Left ventricle myocardium superior (tissue), 1 donor: Measurements from ENCODE around the gene SKAP1. TPM values are rescaled to one million over a fixed set of nuclear protein-coding genes. Genes with fewer than 3 reads are reported as not detected.
"Not testable (repeated sequence)": the region's sequence is repeated elsewhere in the genome, so short reads cannot be mapped to it uniquely, and the experiment has no call there.

Experiments used
- ATAC-seq: fragments of 200-7000 bp; cut with Tn5 transposase; one replicate; pipeline ENCODE4 v1.9.1; 2020; ENCODE audit warnings: mild to moderate bottlenecking, moderate library complexity
- DNase-seq: peaks from one replicate; pipeline ENCODE4 v3.0.0-alpha.2; 2020
- intact Hi-C: fragments of 100-400 bp; cut with micrococcal nuclease; formaldehyde crosslinking; loops from one replicate; pipeline ENCODE4 v1.11.0; 2022
- total RNA-seq: library from RNA; stranded (reverse); fragmentation: NEBNext Ultra II Directional; extraction: Animal tissue kit (Norgen Biotek cat#: 25700); gene quantifications from one replicate; pipeline ENCODE4 v1.2.1, GENCODE V29; 2021
- donor health status: DM: no; HTN: yes; CAD: no; lungs with severe emphysema.

The SKAP1 gene
- total RNA-seq, 1 donor from 2014 or later = 0.27 TPM

- intact Hi-C loops = no loop called here
- ATAC-seq (no peak), DNase-seq (no peak)
These were observed 129.0 kb downstream of the SKAP1 start for GRCh38 chr17:48301002-48301401.

DNA sequence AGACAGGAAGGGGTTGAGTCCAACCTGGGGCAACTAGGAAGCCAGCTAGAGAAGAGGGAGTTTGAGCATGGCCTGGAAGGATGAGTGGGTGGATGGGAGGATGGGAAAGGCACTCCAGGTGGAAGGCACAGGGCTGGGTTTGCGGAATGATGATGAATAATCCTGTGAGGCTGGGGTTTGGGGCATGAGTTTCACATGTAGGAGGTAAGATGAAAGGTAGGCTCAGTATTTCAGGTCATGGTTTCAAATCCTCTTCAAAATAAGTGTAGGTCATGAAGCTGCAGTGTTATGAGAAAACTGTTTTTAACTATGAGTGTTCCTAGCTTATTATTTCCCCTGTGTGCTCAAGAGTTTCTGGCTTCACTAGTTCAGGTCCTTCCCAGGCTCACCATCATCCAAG is 130.3 kb downstream of the SKAP1 start:
- no peak for DNase-seq
- intact Hi-C loops = no loop called here
- ATAC-seq = no peak

GRCh38 chr17:48297825-48298224 is 132.2 kb downstream of the SKAP1 start:
- DNase-seq = no peak
- intact Hi-C loops = no loop called here

DNA sequence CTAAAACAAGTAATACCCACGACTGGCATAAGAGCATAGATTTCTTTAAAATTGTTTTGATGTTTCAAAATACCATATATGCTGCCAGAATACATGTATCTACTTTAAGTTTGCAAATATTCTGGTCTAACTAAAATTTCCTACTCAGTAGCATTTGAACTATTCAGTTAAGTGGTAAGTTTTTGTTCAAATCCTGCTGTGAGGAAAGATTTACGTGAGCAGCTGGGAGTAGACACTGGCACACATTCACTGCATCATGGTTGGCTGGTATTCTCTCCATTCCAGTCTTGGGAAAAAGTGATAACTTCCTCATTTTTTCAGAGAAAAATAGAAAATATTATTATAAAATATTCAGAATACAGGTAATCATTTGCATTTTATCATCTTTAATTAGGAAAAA is 133.6 kb downstream of the SKAP1 start:
- DNase-seq = no peak
- no peak for ATAC-seq
- intact Hi-C loops = no loop called here

More at GRCh38 chr17:48297825-48298224, 132.2 kb downstream of the SKAP1 start:
- ATAC-seq = no peak

GRCh38 chr17:48295362-48296288 is 134.4 kb downstream of the SKAP1 start:
- no peak for ATAC-seq
- intact Hi-C loops = no loop called here
- no peak for DNase-seq

GRCh38 chr17:48294806-48295361 is 135.1 kb downstream of the SKAP1 start:
- no peak for ATAC-seq
- intact Hi-C loops = no loop called here
- DNase-seq = no peak

- intact Hi-C loops = no loop called here
- DNase-seq = no peak
- no peak for ATAC-seq
These were observed 135.8 kb downstream of the SKAP1 start for GRCh38 chr17:48294020-48294805.

DNA sequence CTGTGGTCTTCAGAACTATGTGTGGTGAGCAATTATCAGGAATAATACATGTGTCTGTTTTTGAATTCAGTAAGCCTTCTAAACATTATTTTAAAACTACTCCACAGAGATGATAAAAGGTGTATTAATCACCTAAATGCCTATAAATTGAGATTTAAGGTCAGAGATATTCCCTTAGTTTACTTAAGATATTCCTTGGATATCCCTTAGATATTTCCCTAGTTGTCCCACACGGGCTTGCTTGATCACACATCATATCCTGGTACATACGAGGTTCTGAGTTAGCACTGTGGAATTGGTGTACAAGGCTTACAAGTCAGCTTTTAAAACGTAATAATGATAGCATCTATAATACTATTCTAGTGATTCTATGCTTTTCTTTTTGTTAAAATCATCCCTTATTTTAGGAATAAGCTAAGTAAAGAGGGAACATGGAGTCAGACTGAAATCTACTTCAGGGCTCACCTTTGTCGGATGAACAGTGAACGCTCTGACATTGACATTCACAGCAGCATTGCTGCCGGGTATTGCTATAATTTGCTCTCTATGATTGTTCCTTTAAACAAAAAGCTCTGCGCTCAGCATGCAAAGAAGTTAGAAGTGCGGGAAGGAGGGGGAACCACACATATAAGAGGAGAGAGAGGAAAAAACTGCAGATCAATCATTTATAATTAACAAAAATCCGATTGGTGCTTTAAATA is 136.5 kb downstream of the SKAP1 start:
- intact Hi-C loops = no loop called here

GRCh38 chr17:48290378-48290777 is 139.6 kb downstream of the SKAP1 start:
- intact Hi-C loops = no loop called here
- ATAC-seq = no peak
- DNase-seq = no peak

More for the DNA sequence above, 136.5 kb downstream of the SKAP1 start:
- no peak for DNase-seq
- no peak for ATAC-seq

DNA sequence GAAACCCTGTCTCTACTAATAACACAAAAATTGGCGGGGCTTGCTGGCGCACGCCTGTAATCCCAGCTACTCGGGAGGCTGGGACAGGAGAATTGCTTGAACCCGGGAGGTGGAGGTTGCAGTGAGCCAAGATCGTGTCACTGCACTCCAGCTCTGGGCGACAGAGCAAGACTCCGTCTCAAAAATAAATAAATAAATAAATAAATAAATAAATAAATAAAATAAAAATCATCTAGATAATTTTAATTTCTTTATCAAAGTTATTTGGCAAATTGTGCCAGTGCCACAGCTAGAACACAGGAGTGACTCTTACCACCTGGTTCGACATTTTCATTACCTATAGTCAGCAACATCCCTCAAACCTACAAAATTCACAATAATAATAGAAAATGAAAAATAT is 143.1 kb downstream of the SKAP1 start:
- ATAC-seq, DNase-seq, intact Hi-C loops: not testable (repeated sequence)

- intact Hi-C loops = no loop called here
- ATAC-seq (no peak), DNase-seq (no peak)
These were observed 144.4 kb downstream of the SKAP1 start for GRCh38 chr17:48285614-48286013.

DNA sequence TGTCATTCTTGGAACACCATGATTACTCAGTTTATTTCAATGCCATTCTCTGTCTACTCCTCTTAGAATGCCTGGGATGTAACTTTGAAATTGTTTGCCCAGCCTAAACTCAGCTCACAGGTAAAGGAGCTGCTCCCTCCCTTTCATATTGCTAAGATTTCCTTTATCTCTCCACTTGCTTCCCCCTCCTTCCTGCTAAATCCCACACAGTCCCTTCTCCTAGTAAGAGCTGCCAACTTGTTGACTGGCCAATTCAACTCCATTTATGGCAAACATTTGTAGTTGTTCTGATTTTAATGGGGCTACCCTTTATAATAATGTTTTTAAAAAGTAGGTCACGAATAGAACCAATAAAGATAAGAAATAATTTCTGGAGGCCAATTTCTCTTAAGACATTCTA is 146.1 kb downstream of the SKAP1 start:
- intact Hi-C loops = no loop called here
- no peak for DNase-seq
- ATAC-seq = no peak

DNA sequence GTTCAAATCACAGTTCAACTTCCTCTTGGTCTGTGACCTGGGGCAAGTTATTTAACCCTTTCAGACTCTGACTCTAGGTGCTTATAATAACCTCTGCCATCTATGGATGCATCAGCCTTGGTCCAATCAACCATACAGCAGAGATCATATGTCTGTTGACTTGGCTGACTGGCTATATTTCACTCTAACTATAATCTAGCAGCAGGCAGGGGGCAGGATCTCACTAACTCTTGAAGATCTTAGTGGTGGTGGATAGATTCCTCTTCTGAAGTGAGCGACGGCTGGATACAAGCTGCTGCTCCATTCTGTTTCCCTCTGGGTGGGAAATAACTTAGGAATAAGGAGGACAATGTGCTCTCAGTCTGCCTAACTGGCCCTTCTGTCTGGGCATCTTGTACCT is 146.6 kb downstream of the SKAP1 start:
- DNase-seq (no peak), ATAC-seq (no peak)
- intact Hi-C loops = no loop called here

GRCh38 chr17:48282303-48282702 is 147.7 kb downstream of the SKAP1 start:
- DNase-seq = no peak
- ATAC-seq = no peak
- intact Hi-C loops = no loop called here

GRCh38 chr17:48278760-48279491 is 151.1 kb downstream of the SKAP1 start:
- ATAC-seq = no peak
- no peak for DNase-seq
- intact Hi-C loops = no loop called here

GRCh38 chr17:48276776-48277175 is 153.2 kb downstream of the SKAP1 start:
- ATAC-seq (no peak), DNase-seq (no peak)
- intact Hi-C loops = no loop called here

- intact Hi-C loops = no loop called here
- ATAC-seq (peak; percentile 76), DNase-seq (no peak)
These were observed 159.1 kb downstream of the SKAP1 start for GRCh38 chr17:48270899-48271298.

GRCh38 chr17:48269209-48269608 is 160.8 kb downstream of the SKAP1 start:
- ATAC-seq = no peak
- no peak for DNase-seq
- intact Hi-C loops = no loop called here

DNA sequence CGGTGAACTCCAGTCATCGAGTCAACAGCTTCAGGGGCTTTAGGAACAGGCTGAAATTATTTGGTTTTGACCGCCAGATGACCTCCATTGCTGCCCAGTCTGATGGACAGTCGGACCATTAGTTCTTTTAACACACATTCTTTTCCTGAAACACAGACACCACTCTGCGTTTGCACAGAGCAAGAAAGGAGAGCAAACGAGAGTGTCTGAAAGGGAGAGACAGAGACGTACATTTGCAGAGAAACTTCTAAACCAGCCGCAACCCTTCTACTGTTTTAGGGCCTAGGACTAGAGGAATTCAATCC is 166.3 kb downstream of the SKAP1 start:
- DNase-seq = no peak
- intact Hi-C loops = no loop called here

More for the DNA sequence above, 166.3 kb downstream of the SKAP1 start:
- no peak for ATAC-seq
